ENCODE data around the gene ITSN2. TPM values are rescaled to one million over a fixed set of nuclear protein-coding genes. Genes with fewer than 3 reads are reported as not detected.

ITSN2 gene
- polyA plus RNA-seq, 1 experiment, result 27.3 TPM

- no peak for DNase-seq (ENCODE audit: low read depth, low spot score)
- no peak overlapping the region for H3K27ac ChIP-seq (ENCODE audit: low read depth, low read length)
- ChIA-PET CTCF (no interaction called here), POLR2A (no interaction called here)
- no peaks in the 10 kb centered on the region; the same call in 1 of the 2 replicates for H3K9me3 ChIP-seq (ENCODE audit: control insufficient read depth, insufficient read depth, low read length)
- no peak overlapping the region for H3K4me3 ChIP-seq (ENCODE audit: low read depth, low read length)
- H3K27me3 ChIP-seq (ENCODE audit: control insufficient read depth, insufficient read depth, low read length), result peaks cover 4% of the 10 kb centered on the region
- TF ChIP-seq CTCF (IDR thresholded peaks at IDR 0.05; ENCODE audit: low read depth, low read length), result no peak
Measured at GRCh38 chr2:24191848-24192247, 168.5 kb downstream of the ITSN2 start.

GRCh38 chr2:24191156-24191555 is 169.2 kb downstream of the ITSN2 start:
- POLR2A ChIA-PET, result no interaction called here
- no peak overlapping the region for H3K4me3 ChIP-seq (ENCODE audit: low read depth, low read length)
- CTCF ChIA-PET, result no interaction called here
- H3K9me3 ChIP-seq (ENCODE audit: control insufficient read depth, insufficient read depth, low read length), result no peaks in the 10 kb centered on the region; the same call in 1 of the 2 replicates
- no peak for TF ChIP-seq CTCF (IDR thresholded peaks at IDR 0.05; ENCODE audit: low read depth, low read length)
- no peak overlapping the region for H3K27ac ChIP-seq (ENCODE audit: low read depth, low read length)
- no peak for DNase-seq (ENCODE audit: low read depth, low spot score)
- peaks cover 4% of the 10 kb centered on the region for H3K27me3 ChIP-seq (ENCODE audit: control insufficient read depth, insufficient read depth, low read length)

- Histone ChIP-seq H3K27ac (ENCODE audit: low read depth, low read length) (no peak overlapping the region), H3K9me3 (ENCODE audit: control insufficient read depth, insufficient read depth, low read length) (no peaks in the 10 kb centered on the region; the same call in 1 of the 2 replicates), H3K4me3 (ENCODE audit: low read depth, low read length) (no peak overlapping the region), H3K27me3 (ENCODE audit: control insufficient read depth, insufficient read depth, low read length) (peaks cover 4% of the 10 kb centered on the region)
- ChIA-PET POLR2A (no interaction called here), CTCF (no interaction called here)
- no peak for DNase-seq (ENCODE audit: low read depth, low spot score)
- TF ChIP-seq CTCF (IDR thresholded peaks at IDR 0.05; ENCODE audit: low read depth, low read length), result no peak
Measured at GRCh38 chr2:24190503-24190902, 169.8 kb downstream of the ITSN2 start.

- DNase-seq (ENCODE audit: low read depth, low spot score), result no peak
- CTCF ChIA-PET, result no interaction called here
- no peaks in the 10 kb centered on the region; the same call in 1 of the 2 replicates for H3K9me3 ChIP-seq (ENCODE audit: control insufficient read depth, insufficient read depth, low read length)
- H3K27ac ChIP-seq (ENCODE audit: low read depth, low read length), result no peak overlapping the region
- peaks cover 4% of the 10 kb centered on the region for H3K27me3 ChIP-seq (ENCODE audit: control insufficient read depth, insufficient read depth, low read length)
- TF ChIP-seq CTCF (IDR thresholded peaks at IDR 0.05; ENCODE audit: low read depth, low read length), result no peak
- POLR2A ChIA-PET, result no interaction called here
- H3K4me3 ChIP-seq (ENCODE audit: low read depth, low read length), result no peak overlapping the region
Measured at GRCh38 chr2:24189551-24189950, 170.8 kb downstream of the ITSN2 start.

- Histone ChIP-seq H3K27ac (ENCODE audit: low read depth, low read length) (no peak overlapping the region), H3K27me3 (ENCODE audit: control insufficient read depth, insufficient read depth, low read length) (no peaks in the 10 kb centered on the region), H3K9me3 (ENCODE audit: control insufficient read depth, insufficient read depth, low read length) (no peaks in the 10 kb centered on the region), H3K4me3 (ENCODE audit: low read depth, low read length) (no peak overlapping the region)
- ChIA-PET POLR2A (no interaction called here), CTCF (interaction anchor here (0.8 kb wide), 1 partner anchor 99 kb away, joined by 3 read pairs; the partner anchor contains the start of gene TP53I3)
- no peak for DNase-seq (ENCODE audit: low read depth, low spot score)
- no peak for TF ChIP-seq CTCF (IDR thresholded peaks at IDR 0.05; ENCODE audit: low read depth, low read length)
Measured at GRCh38 chr2:24183366-24184069, 176.8 kb downstream of the ITSN2 start.
